Liver (tissue), 9 donors: ENCODE data around the gene PDE5A. TPM values are rescaled to one million over a fixed set of nuclear protein-coding genes. Genes with fewer than 3 reads are reported as not detected.

ENCODE experiments used
- DNase-seq: peaks from one replicate; pipeline ENCODE4 v3.0.0-alpha.2; 2017; ENCODE audit warnings: low spot score
- H3K27ac ChIP-seq, 2 donors: one replicate each; pipeline ENCODE4 v1.7.0; 2013; ENCODE audit warnings: inconsistent platforms in 2 of 2, low read length in 2 of 2, control low read depth in 1 of 2, low read depth in 1 of 2, mild to moderate bottlenecking in 1 of 2
- H3K27me3 ChIP-seq, 4 donors: one replicate each; pipeline versions ENCODE4 v1.6.1 to v1.7.0; 2013; ENCODE audit warnings: low read length in 3 of 4, inconsistent platforms in 1 of 4, mild to moderate bottlenecking in 1 of 4, moderate library complexity in 1 of 4; ENCODE audit not compliant: control insufficient read depth in 4 of 4, insufficient read depth in 4 of 4
- H3K36me3 ChIP-seq, 4 donors: one replicate each; pipeline versions ENCODE4 v1.6.1 to v1.7.0; 2013; ENCODE audit warnings: low read length in 3 of 4, mild to moderate bottlenecking in 3 of 4, low read depth in 1 of 4, moderate library complexity in 1 of 4; ENCODE audit not compliant: control insufficient read depth in 4 of 4, insufficient read depth in 3 of 4
- H3K4me1 ChIP-seq, 4 donors: one replicate each; pipeline versions ENCODE4 v1.6.1 to v1.7.0; 2013; ENCODE audit warnings: low read length in 3 of 4, mild to moderate bottlenecking in 3 of 4, moderate library complexity in 1 of 4; ENCODE audit not compliant: control insufficient read depth in 4 of 4, insufficient read depth in 4 of 4
- H3K4me3 ChIP-seq, 3 donors: one replicate each; pipeline versions ENCODE4 v1.6.1 to v1.7.0; 2013; ENCODE audit warnings: low read length in 3 of 3, control low read depth in 1 of 3, low read depth in 1 of 3, mild to moderate bottlenecking in 1 of 3
- H3K9ac ChIP-seq, 2 donors: one replicate each; pipeline ENCODE4 v1.7.0; 2013; ENCODE audit warnings: low read length in 2 of 2, mild to moderate bottlenecking in 2 of 2, moderate library complexity in 2 of 2, control low read depth in 1 of 2, low read depth in 1 of 2
- H3K9me3 ChIP-seq, 4 donors: one replicate each; pipeline versions ENCODE4 v1.6.1 to v1.7.0; 2013; ENCODE audit warnings: low read length in 3 of 4; ENCODE audit not compliant: control insufficient read depth in 4 of 4
- EGR1 ChIP-seq, 2 donors: IDR thresholded peaks; 2 replicates each; pipeline ENCODE4 v1.6.1; 2016 to 2018; ENCODE audit warnings: antibody characterized with exemption in 2 of 2, low read depth in 2 of 2
- FOXA1 ChIP-seq: IDR thresholded peaks from 2 replicates; pipeline ENCODE4 v1.6.1; 2016; ENCODE audit warnings: antibody characterized with exemption
- FOXA2 ChIP-seq: IDR thresholded peaks from 2 replicates; pipeline ENCODE4 v1.6.1; 2016; ENCODE audit warnings: antibody characterized with exemption
- HNF4G ChIP-seq: IDR thresholded peaks from 2 replicates; pipeline ENCODE4 v1.6.1; 2016; ENCODE audit warnings: antibody characterized with exemption
- JUND ChIP-seq, 2 donors: IDR thresholded peaks; 2 replicates each; pipeline ENCODE4 v1.6.1; 2016; ENCODE audit warnings: antibody characterized with exemption in 2 of 2
- NR2F2 ChIP-seq: IDR thresholded peaks from 2 replicates; pipeline ENCODE4 v1.6.1; 2016; ENCODE audit warnings: antibody characterized with exemption
- RAD21 ChIP-seq, 2 donors: IDR thresholded peaks; 2 replicates each; pipeline ENCODE4 v1.6.1; 2016; ENCODE audit warnings: antibody characterized with exemption in 2 of 2, mild to moderate bottlenecking in 2 of 2
- RXRA ChIP-seq, 2 donors: IDR thresholded peaks; 2 replicates each; pipeline ENCODE4 v1.6.1; 2017 to 2018; ENCODE audit warnings: antibody characterized with exemption in 2 of 2, mild to moderate bottlenecking in 1 of 2
- SP1 ChIP-seq: IDR thresholded peaks from 2 replicates; pipeline ENCODE4 v1.6.1; 2018; ENCODE audit warnings: antibody characterized with exemption, mild to moderate bottlenecking
- TAF1 ChIP-seq: conservative IDR thresholded peaks from 2 replicates; pipeline ENCODE4 v1.6.1; 2016; ENCODE audit warnings: antibody characterized with exemption, mild to moderate bottlenecking
- WGBS: extraction: QIAGEN DNeasy Blood & Tissue Kit; methylation state at CpG from one replicate; pipeline ENCODE4 v1.1.7; 2013; 5-methylcytosine and 5-hydroxymethylcytosine counted together
- polyA plus RNA-seq, 2 donors: library from polyadenylated mRNA; stranded (reverse) in 1 of 2; unstranded in 1 of 2; fragments of 200-250 nt in 1 of 2; fragments of >200 nt in 1 of 2; fragmentation: Nextera tagmentation in 1 of 2; extraction: Ambion mirVana in 1 of 2; gene quantifications; one replicate each; pipeline versions ENCODE4 v1.2.1 to v1.2.3, GENCODE V29; 2013 to 2015
- total RNA-seq, 2 donors: library from RNA; depleted of rRNA; stranded (reverse); fragments of >200 nt; gene quantifications; one replicate each; pipeline ENCODE4 v1.2.3, GENCODE V29; 2014
- TF ChIP-seq, protein P1 (sequence below): IDR thresholded peaks from 2 replicates; pipeline ENCODE4 v1.6.1; 2016; ENCODE audit warnings: antibody characterized with exemption
- TF ChIP-seq, protein P2 (sequence below): IDR thresholded peaks from 2 replicates; pipeline ENCODE4 v1.6.1; 2016; ENCODE audit warnings: antibody characterized with exemption, mild to moderate bottlenecking
- TF ChIP-seq, protein P3 (sequence below): IDR thresholded peaks from 2 replicates; pipeline ENCODE4 v1.6.1; 2016; ENCODE audit warnings: antibody characterized with exemption
- TF ChIP-seq, protein P4 (sequence below): fragments of 150-350 bp; IDR thresholded peaks from 2 replicates; pipeline ENCODE4 v1.5.1; 2017; ENCODE audit warnings: improper control_type of control experiment, low read depth, low read length; ENCODE audit not compliant: missing input control
- TF ChIP-seq, protein P5 (sequence below): IDR thresholded peaks from 2 replicates; pipeline ENCODE4 v1.6.1; 2016; ENCODE audit warnings: antibody characterized with exemption
- donor health status: healthy.
- donor health status: healthy.
- donor health status: healthy.
- donor health status: healthy.
- donor health status: healthy.

PDE5A gene
- total and polyA plus RNA-seq, 4 donors, result 0.61 to 3.8 (median 3.0) TPM

DNA sequence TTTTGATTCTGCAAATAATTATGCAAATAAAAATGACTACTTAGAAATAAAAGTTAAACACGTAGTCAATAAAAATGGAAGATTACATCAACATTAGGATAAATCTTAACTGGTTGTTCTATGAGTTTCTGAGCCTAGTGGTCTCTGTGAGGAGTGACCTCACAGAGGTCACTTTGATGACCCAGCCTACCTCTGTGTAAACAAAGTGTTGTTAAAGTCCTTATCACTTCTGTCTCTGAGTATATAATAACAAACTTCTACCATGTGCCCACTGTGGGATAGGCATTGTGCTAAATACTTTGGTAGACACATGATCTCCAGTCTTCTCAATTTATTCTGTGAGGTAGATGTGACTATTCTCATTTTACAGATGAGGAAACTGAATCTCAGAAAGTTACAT lies 85.4 kb downstream of the PDE5A start:
- H3K27ac ChIP-seq, result no peak overlapping the region
- H3K4me1 ChIP-seq, result no peaks in the 10 kb centered on the region
- DNase-seq, result no peak
- no peak overlapping the region for H3K4me3 ChIP-seq
- TF ChIP-seq FOXA1, result no peak
- no peak for TF ChIP-seq SP1
- TF ChIP-seq, protein P1, sequence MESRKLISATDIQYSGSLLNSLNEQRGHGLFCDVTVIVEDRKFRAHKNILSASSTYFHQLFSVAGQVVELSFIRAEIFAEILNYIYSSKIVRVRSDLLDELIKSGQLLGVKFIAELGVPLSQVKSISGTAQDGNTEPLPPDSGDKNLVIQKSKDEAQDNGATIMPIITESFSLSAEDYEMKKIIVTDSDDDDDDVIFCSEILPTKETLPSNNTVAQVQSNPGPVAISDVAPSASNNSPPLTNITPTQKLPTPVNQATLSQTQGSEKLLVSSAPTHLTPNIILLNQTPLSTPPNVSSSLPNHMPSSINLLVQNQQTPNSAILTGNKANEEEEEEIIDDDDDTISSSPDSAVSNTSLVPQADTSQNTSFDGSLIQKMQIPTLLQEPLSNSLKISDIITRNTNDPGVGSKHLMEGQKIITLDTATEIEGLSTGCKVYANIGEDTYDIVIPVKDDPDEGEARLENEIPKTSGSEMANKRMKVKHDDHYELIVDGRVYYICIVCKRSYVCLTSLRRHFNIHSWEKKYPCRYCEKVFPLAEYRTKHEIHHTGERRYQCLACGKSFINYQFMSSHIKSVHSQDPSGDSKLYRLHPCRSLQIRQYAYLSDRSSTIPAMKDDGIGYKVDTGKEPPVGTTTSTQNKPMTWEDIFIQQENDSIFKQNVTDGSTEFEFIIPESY, result no peak
- TF ChIP-seq, protein P2, sequence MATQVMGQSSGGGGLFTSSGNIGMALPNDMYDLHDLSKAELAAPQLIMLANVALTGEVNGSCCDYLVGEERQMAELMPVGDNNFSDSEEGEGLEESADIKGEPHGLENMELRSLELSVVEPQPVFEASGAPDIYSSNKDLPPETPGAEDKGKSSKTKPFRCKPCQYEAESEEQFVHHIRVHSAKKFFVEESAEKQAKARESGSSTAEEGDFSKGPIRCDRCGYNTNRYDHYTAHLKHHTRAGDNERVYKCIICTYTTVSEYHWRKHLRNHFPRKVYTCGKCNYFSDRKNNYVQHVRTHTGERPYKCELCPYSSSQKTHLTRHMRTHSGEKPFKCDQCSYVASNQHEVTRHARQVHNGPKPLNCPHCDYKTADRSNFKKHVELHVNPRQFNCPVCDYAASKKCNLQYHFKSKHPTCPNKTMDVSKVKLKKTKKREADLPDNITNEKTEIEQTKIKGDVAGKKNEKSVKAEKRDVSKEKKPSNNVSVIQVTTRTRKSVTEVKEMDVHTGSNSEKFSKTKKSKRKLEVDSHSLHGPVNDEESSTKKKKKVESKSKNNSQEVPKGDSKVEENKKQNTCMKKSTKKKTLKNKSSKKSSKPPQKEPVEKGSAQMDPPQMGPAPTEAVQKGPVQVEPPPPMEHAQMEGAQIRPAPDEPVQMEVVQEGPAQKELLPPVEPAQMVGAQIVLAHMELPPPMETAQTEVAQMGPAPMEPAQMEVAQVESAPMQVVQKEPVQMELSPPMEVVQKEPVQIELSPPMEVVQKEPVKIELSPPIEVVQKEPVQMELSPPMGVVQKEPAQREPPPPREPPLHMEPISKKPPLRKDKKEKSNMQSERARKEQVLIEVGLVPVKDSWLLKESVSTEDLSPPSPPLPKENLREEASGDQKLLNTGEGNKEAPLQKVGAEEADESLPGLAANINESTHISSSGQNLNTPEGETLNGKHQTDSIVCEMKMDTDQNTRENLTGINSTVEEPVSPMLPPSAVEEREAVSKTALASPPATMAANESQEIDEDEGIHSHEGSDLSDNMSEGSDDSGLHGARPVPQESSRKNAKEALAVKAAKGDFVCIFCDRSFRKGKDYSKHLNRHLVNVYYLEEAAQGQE, result no peak
- no peak for TF ChIP-seq NR2F2
- TF ChIP-seq JUND (IDR thresholded peaks at IDR 0.05), result no peak
- no peak for TF ChIP-seq EGR1 (IDR thresholded peaks at IDR 0.05; ENCODE audit: low read depth in 2 of 2)
- no peak for TF ChIP-seq TAF1
- TF ChIP-seq, protein P3, sequence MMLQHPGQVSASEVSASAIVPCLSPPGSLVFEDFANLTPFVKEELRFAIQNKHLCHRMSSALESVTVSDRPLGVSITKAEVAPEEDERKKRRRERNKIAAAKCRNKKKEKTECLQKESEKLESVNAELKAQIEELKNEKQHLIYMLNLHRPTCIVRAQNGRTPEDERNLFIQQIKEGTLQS, result no peak
- TF ChIP-seq HNF4G, result no peak
- no peaks in the 10 kb centered on the region for H3K9me3 ChIP-seq
- peaks cover 0 to 3% (median 0%) of the 10 kb centered on the region in 4 donors for H3K36me3 ChIP-seq
- WGBS, result 97% methylated on average over 1 of the region's 1 CpG
- H3K27me3 ChIP-seq, result no peaks in the 10 kb centered on the region
- no peak overlapping the region for H3K9ac ChIP-seq

DNA sequence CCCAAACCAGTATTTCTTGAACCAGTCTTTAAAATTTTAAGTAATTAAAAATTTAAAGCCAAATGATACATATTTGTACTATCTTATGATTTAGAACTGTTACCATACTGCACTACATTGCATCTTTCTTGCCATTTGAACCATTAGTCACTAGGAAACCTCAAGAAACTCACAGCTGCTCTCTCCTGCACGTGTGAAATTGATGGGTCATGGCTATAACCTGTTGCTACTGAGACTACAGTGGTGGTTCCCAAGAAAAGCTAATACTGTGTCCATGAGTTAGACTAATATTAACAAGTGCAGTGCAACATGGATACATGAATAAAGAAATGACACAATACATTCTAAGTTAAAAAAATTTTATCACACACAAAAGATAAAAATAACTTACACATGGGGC lies 88.4 kb downstream of the PDE5A start:
- Histone ChIP-seq H3K9ac (no peak overlapping the region), H3K27me3 (no peaks in the 10 kb centered on the region), H3K4me1 (no peaks in the 10 kb centered on the region), H3K4me3 (no peak overlapping the region), H3K27ac (no peak overlapping the region), H3K36me3 (no peaks in the 10 kb centered on the region), H3K9me3 (no peaks in the 10 kb centered on the region)
- no peak for TF ChIP-seq FOXA1
- TF ChIP-seq TAF1, result no peak
- no peak for TF ChIP-seq RAD21 (IDR thresholded peaks at IDR 0.05)
- TF ChIP-seq, protein P4, sequence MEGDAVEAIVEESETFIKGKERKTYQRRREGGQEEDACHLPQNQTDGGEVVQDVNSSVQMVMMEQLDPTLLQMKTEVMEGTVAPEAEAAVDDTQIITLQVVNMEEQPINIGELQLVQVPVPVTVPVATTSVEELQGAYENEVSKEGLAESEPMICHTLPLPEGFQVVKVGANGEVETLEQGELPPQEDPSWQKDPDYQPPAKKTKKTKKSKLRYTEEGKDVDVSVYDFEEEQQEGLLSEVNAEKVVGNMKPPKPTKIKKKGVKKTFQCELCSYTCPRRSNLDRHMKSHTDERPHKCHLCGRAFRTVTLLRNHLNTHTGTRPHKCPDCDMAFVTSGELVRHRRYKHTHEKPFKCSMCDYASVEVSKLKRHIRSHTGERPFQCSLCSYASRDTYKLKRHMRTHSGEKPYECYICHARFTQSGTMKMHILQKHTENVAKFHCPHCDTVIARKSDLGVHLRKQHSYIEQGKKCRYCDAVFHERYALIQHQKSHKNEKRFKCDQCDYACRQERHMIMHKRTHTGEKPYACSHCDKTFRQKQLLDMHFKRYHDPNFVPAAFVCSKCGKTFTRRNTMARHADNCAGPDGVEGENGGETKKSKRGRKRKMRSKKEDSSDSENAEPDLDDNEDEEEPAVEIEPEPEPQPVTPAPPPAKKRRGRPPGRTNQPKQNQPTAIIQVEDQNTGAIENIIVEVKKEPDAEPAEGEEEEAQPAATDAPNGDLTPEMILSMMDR, result no peak
- TF ChIP-seq, protein P5, sequence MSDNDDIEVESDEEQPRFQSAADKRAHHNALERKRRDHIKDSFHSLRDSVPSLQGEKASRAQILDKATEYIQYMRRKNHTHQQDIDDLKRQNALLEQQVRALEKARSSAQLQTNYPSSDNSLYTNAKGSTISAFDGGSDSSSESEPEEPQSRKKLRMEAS, result no peak
- TF ChIP-seq RXRA (IDR thresholded peaks at IDR 0.05), result no peak
- no peak for TF ChIP-seq FOXA2
- TF ChIP-seq, protein P2, result no peak
- WGBS, result 82% methylated on average over 1 of the region's 1 CpG
- DNase-seq, result no peak
